ENCODE results near the gene HTT-AS.
"Not testable (repeated sequence)": the region's sequence is repeated elsewhere in the genome, so short reads cannot be mapped to it uniquely, and the experiment has no call there.

Gene HTT-AS

DNA sequence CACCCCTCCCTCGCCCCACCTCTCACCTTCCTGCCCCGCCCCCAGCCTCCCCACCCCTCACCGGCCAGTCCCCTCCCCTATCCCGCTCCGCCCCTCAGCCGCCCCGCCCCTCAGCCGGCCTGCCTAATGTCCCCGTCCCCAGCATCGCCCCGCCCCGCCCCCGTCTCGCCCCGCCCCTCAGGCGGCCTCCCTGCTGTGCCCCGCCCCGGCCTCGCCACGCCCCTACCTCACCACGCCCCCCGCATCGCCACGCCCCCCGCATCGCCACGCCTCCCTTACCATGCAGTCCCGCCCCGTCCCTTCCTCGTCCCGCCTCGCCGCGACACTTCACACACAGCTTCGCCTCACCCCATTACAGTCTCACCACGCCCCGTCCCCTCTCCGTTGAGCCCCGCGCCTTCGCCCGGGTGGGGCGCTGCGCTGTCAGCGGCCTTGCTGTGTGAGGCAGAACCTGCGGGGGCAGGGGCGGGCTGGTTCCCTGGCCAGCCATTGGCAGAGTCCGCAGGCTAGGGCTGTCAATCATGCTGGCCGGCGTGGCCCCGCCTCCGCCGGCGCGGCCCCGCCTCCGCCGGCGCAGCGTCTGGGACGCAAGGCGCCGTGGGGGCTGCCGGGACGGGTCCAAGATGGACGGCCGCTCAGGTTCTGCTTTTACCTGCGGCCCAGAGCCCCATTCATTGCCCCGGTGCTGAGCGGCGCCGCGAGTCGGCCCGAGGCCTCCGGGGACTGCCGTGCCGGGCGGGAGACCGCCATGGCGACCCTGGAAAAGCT, at the start of gene HTT-AS, which contains the start of gene HTT:
Gene HTT-AS, minus strand, starts transcription at position 461 of the 768 bp plus-strand sequence.
Gene HTT, plus strand, starts transcription at position 604 of the 768 bp plus-strand sequence. Its CDS starts 145 bp downstream, at position 749.
- peak; percentile 97 for DNase-seq (ENCODE audit: low spot score)

DNA sequence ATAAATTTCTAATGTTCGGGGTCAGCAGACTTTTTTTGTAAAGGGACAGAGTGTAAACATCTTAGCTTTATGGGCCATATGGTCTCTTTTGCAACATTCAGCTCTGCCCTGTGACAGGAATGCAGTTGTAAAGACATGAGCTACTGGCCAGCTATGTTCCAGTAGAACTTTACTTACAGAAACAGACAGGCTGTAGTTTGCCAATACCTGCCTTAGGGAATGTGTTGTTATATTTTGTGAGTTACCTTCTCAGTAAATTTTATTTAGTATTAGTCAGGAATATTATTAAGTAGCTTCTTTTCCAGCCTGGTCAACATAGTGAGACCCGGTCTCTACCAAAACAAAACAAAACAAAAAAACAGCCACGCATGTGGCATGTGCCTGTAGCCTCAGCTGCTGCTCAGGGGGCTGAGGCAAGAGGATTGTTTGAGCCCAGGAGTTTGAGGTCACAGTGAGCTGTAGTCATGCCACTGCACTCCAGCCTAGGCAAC, 48.9 kb upstream of the HTT-AS start:
- DNase-seq (ENCODE audit: low spot score): no peak

DNA sequence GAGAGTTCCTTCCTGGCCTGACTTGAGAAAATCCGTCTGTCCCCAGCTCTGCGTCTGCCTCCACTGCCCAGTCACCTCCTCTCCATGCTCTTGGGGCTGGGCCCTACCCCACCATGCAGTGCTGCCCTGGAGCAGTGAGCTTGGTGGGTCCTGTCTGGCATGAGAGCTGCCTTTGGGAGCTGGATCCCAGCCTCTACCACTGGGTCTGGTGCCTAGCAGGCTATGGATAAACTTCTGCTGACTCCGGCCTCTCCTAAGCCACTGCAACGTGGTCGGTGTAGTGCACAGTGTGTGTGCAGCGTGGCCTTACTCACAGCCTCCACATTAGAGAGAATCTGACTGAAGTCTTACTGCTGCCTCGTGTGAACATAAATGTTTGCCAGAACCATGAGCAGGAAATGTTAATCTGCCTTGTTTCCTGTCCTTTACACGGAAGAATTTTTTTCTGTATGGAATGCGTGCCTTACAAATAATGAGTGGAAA, 47.8 kb upstream of the HTT-AS start:
- no peak for DNase-seq (ENCODE audit: low spot score)

DNA sequence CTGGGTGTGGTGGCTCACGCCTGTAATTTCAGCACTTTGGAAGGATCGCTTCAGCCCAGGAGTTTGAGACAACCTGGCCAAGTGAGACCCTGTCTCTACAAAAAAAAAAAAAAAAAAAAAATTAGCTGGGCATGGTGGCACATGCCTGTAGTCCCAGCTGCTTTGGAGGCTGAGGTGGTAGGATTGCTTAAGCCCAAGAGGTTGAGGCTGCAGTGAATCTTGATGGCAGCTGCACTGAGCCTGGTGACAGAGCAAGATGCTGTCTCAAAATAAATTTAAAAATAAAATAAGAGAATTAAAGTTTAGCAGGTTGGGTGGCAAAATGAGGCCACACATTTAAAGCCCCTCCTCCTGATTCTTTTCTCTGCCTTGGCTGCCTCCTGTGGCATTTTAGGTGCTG, 47.3 kb upstream of the HTT-AS start:
- DNase-seq (ENCODE audit: low spot score): no peak

DNA sequence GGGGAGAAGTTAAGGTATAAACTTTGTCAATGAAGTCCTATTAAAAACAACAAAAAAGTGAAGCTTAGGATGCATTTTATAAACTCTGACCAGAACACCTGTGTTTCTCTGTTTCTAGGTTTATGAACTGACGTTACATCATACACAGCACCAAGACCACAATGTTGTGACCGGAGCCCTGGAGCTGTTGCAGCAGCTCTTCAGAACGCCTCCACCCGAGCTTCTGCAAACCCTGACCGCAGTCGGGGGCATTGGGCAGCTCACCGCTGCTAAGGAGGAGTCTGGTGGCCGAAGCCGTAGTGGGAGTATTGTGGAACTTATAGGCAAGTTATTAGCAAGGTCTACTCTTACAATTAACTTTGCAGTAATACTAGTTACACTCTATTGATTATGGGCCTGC, 46.8 kb upstream of the HTT-AS start:
- DNase-seq (ENCODE audit: low spot score): no peak

DNA sequence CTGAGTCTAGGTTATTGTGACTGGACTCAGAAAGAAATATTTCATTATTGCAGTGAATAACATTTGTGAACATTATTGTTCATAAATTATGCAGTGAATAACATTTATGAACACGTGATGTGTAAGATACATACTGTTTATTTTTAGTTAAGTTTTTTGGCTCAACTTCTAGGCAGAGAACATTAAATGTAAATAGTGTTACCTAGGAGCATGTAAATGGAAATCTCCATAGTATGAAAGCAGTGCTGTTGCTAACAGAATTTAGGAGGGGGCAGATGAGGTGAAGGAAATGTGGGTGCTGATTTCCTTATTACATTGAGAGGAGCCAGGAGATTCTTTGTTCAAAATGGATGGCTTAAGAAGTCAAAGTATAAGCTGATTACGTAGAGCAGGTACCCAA, 45.1 kb upstream of the HTT-AS start:
- DNase-seq (ENCODE audit: low spot score): no peak

DNA sequence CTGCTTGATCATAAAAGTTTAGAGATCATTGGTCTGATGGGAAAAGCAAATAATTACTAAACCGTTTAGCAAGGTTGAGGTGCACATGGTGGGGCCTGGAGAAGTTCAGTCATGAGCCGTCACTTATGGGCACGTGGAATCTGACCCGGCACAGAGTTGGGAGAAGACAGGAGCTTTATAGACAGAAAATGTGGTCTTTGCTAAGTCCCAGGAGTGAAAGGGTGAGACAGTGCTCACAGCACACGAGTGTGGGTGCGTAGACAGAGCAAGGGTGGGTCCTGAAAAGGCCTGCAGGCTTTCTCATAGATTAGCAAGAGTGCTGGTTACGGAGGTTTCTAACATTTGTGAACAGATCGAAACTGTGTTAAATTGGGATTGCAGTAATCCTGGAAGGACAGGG, 44.0 kb upstream of the HTT-AS start:
- DNase-seq (ENCODE audit: low spot score): no peak

DNA sequence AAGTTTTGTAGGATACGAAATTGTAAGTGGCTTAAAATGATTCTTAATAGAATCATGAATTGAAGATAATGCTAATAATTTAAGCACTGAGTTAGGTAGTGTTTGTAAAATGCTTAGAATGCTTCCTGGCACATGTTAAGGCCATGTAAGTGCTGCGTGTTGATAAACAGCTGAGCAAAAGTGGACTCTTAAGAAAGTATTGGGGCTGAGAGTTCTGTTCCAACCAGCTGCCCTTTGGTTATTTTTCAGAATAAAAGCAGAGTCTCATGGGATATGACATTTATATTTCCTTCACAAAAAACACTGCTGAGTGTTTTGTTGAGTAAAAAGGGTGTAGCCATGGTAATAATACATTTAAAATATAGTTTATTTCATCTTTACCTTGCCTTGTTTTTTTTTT, 42.6 kb upstream of the HTT-AS start:
- no peak for DNase-seq (ENCODE audit: low spot score)

DNA sequence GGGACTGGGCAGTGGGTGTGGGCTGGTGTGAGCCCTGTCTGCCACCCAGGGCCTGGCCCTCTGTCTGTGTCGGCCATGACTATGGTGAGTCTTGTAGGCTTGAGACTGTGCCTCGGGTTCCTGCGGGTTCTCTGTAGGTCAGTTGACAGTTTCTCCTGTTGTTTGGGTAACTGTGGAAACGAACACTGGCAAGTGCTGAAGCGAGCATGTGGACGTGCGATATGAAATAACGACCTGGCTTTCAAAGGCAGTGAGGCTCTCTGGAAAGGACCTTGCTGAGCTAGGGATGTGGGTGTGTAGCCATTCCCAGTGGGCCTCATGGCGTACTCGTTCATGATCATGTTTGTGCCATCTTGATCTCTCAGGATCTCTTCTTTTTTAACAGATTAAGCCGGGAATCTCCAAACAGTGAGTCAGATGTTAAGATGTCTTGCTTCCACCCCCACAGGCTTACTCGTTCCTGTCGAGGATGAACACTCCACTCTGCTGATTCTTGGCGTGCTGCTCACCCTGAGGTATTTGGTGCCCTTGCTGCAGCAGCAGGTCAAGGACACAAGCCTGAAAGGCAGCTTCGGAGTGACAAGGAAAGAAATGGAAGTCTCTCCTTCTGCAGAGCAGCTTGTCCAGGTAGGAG, 41.4 kb upstream of the HTT-AS start:
- no peak for DNase-seq (ENCODE audit: low spot score)

DNA sequence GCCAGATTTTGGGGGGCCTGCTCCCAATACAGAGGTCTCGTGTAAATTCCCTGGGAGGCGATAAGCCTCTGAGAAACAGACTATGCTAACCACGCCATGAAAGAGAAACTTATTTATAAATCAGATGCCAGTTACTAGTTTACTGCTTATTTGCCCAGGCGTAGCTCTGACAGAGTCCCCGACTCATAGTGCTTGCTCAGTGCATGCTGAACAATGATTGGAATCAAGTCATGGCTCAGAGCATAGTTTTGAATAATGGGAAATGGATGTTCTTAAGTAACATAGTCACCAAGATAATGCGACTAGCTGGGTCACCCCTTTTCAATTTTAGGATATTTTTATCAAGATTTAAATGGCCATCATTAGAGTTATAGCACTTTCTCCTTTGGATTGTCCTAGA, 40.0 kb upstream of the HTT-AS start:
- DNase-seq (ENCODE audit: low spot score): no peak

DNA sequence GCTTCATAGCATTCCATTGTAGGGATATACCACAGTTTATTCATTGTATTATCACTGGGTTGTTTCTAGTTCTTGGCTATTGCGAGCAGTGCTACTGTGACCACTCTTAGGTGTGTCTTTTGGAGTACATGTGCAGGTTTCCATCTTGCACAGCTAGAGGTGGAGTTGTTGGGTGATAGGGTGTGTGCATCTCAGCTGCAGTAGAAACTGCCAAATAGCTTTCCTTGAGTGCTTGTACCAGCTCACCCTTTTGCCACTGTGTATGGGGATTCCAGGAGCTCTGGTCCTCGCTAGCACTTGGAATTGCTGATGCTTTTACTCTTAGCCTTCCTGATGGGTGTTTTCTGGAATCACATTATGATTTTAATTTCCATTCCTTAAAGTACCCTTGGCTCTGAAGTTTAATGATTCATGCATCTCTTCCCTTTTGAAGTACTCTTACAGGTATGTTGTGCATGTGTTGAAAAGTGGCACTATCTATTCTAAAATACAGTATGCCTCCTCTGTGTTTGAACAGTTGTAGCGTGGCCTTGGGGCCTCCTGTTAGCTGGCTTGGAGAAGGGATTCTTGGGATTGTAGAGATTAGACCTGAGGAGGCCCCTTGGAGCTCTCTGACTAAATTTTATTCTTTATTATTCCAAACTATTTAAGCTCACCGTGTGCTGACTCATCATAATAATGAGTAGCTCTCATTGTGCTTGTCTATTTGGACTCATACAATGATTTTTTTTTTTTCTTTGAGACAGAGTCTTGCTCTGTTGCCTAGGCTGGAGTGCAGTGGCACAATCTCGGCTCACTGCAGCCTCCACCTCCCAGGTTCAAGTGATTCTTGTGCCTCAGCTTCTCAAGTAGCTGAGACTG, 38.5 kb upstream of the HTT-AS start:
- DNase-seq (ENCODE audit: low spot score): no peak

DNA sequence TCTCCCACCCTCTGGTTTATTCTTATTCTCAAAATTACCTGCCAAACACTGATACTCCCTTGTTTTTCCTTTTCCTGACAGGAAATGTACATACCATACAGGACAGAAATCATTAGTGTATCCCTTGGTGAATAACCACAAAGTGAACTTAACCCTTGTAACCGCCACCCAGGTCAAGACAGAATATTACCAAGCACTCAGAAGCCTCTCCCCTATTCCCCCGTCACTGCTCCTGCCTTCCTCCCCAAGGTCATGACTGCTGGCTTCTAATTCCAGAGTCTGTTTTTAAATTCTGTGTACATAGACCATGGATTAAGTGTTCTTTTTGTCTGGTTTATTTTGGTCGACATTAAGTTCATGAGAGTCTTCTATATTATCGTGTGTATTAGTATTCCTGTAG, 37.9 kb upstream of the HTT-AS start:
- no peak for DNase-seq (ENCODE audit: low spot score)

DNA sequence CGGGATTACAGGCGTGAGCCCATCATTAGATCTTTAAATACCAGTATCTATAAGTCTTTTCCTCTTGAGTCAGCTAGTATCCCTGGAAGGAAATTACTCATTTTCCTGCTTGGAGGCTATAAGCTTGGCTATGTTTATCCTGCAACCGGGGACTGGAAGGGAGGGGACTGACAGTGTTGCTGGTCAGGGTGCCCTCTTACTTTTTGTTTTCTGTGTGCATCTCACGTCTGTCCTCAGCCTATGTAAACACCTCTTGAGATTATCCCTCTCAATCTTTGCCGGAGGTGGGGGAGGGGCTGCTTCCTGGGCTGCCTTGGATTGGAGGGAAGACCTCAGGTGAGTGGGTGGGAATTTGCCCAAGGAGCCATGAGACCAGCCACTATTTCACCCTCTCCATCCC, 37.1 kb upstream of the HTT-AS start:
- DNase-seq (ENCODE audit: low spot score): no peak

DNA sequence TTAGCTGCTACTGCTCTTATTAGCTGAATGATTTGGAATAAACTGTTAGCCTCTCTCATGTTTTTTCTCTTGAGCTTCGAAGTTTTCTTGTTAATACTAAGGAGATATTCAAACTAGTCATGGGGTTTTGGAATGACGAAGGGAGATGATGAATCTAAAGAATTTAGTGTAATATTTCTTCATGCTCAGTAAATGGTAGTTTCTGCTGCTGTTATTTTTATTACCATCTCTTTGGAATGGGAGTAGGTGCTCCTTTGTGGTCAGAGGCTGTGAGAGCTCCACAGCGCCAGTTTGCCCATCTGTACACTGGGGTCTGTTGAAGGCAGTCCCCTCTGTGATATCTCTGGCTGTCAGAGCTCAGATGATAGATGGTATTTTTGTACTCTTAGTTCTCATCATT, 33.9 kb upstream of the HTT-AS start:
- no peak for DNase-seq (ENCODE audit: low spot score)

DNA sequence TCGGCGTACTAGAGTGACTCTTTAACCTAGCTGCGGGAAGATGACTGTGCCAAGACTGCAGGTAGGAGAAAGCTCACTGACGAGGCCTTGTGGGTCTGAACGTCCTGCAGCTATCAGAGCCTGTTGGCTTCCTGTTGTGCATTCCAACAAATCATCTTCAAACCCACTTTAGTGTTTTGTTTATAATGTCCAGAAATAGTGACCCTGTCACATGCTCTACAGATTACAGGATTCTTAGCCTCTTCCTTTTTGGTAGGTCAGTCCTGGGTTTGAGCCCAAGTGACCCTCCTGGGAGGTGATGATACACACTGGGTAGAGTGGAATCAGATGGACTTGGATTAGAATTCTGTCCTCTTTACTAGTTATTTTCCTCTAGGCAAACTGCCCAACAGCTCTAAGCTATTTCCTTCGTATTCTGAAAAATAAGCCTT, 33.4 kb upstream of the HTT-AS start:
- no peak for DNase-seq (ENCODE audit: low spot score)

DNA sequence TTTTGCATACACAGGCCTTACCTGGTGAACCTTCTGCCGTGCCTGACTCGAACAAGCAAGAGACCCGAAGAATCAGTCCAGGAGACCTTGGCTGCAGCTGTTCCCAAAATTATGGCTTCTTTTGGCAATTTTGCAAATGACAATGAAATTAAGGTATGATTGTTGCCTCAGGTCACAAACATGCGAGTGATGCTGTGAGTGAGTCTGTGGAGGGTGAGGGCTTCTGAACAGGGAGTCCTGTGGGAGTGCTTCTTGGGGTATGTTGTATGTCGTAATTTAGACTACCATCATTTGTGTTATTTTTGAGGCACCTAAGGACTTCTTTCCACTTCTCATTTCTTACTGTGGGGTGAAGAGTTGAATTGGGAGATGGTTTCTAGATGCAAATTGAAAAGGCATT, 32.9 kb upstream of the HTT-AS start:
- DNase-seq (ENCODE audit: low spot score): no peak

DNA sequence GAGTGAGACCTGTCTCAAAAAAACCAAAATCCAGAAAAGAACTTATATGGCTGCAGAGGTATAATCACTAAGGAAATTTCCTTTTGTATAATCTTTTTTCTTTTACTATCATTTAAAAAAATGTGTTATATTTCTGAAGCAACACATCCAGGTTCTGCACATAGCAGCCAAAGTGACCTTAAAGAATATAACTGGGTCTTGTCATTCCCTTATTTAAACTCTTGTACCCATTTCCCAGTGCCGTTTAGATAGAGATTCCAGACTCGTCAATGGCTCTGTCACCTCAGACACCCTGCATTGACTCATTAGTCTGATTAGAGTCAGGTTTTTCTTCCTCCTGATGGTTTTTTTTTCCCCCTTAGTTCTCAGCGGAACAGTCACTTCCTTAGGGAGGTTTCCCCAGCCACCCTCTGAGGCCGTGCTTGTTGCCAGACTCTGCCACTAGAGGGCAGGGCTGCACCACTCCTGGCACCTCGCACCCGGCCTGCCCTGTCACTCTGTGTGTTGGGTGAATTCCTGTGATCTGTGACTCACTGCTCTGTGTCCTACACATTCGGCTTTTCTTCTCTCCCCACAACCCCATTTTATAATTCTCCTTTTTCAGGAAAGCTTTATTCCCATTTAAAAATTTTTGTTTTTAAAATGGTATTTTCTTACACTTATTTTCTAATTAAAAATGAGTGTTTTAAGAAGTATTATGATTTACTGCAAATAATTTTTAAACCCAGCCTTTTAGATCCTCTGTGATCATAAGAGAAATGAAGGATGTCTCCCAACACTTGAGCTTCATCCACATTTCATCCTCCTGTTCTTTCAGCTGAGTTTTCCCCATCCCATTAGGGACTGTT, 32.2 kb upstream of the HTT-AS start:
- peak; percentile 90 for DNase-seq (ENCODE audit: low spot score)

DNA sequence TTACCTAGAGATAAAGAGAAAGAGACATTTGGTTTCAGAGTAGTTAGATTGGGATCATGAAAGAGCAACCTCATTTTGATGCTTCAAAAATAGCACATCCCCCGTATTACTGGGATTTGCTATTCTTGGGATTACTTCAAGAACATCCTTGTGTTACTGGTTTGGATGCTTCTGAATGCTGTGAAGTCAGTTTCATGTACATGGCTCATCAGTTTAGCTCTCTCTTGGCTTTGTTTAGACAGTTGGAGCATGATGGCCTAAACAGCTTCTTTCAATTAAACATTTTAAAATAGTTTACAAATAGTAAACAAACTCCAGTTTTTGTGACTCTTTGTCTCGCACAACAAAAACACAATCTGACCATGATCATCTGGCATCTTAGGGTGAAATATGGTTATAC, 24.0 kb upstream of the HTT-AS start:
- no peak for DNase-seq (ENCODE audit: low spot score)

DNA sequence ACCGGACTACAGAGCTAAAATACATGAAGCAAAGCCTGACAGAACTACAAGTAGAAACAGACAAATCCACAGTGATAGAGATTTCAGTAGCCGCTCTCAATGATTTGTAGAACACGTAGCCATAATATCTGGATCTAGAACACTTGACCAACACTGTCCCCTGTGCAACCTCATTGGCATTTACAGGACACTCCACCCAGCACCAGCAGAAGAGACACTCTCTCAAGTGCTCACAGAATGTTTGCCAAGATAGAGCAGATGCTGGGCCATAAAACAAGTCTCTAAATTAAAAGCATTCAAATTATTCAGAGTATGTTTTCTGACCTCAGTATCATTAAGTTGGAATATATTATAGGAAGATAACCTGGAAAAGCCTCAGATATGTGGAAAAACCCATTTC, 21.9 kb upstream of the HTT-AS start:
- DNase-seq (ENCODE audit: low spot score): no peak

DNA sequence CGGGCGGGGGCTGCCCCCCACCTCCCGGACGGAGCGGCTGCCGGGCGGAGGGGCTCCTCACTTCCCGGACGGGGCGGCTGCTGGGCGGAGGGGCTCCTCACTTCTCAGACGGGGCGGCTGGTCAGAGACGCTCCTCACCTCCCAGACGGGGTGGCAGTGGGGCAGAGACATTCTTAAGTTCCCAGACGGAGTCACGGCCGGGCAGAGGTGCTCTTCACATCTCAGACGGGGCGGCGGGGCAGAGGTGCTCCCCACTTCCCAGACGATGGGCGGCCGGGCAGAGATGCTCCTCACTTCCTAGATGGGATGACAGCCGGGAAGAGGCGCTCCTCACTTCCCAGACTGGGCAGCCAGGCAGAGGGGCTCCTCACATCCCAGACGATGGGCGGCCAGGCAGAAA, 20.4 kb upstream of the HTT-AS start:
- DNase-seq (ENCODE audit: low spot score): not testable (repeated sequence)

DNA sequence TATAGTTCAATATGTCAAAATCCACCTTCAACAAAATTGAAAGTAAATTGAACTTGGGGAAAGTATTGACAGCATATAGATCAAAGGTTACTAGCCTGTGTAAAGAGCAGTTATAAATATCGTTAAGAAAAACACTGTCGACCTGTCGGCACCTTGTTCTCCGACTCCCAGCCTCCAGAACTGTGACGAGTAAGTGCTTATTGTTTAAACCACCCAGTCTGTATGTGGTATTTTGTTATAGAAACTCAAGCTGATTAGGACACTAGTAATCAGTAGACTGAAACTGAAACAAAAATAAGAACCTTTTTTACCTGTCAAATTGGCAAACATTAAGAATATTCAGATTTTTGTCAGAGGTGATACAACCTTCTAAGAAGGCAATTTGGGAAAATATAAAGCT, 17.1 kb upstream of the HTT-AS start:
- DNase-seq (ENCODE audit: low spot score): no peak
